Measurements from ENCODE around the gene ACSBG1.

- TF ChIP-seq CTCF (IDR thresholded peaks at IDR 0.05; ENCODE audit: poor library complexity, severe bottlenecking) = no peak
- no peak for TF ChIP-seq EZH2 (IDR thresholded peaks at IDR 0.05; ENCODE audit: borderline replicate concordance, insufficient read depth, low read length, poor library complexity, severe bottlenecking)
- no peak for TF ChIP-seq TAF1 (IDR thresholded peaks at IDR 0.05; ENCODE audit: low read depth)
- no peak for TF ChIP-seq POLR2AphosphoS5 (IDR thresholded peaks at IDR 0.05)
- TF ChIP-seq RAD21 (conservative IDR thresholded peaks at IDR 0.05) = no peak
- no peak for TF ChIP-seq SMC3 (conservative IDR thresholded peaks at IDR 0.05; ENCODE audit: poor library complexity)
- no peak for TF ChIP-seq EP300 (conservative IDR thresholded peaks at IDR 0.05; ENCODE audit: poor library complexity, severe bottlenecking)
These were observed 52.0 kb downstream of the ACSBG1 start for GRCh38 chr15:78182336-78182700.
